Glomerular visceral epithelial cell (primary cell): ENCODE measurements around the gene EGR2.

ENCODE experiments used
- DNase-seq: peaks from one replicate; pipeline ENCODE4 v3.0.0-alpha.2; 2016; ENCODE audit errors: extremely low spot score

EGR2 gene

DNA sequence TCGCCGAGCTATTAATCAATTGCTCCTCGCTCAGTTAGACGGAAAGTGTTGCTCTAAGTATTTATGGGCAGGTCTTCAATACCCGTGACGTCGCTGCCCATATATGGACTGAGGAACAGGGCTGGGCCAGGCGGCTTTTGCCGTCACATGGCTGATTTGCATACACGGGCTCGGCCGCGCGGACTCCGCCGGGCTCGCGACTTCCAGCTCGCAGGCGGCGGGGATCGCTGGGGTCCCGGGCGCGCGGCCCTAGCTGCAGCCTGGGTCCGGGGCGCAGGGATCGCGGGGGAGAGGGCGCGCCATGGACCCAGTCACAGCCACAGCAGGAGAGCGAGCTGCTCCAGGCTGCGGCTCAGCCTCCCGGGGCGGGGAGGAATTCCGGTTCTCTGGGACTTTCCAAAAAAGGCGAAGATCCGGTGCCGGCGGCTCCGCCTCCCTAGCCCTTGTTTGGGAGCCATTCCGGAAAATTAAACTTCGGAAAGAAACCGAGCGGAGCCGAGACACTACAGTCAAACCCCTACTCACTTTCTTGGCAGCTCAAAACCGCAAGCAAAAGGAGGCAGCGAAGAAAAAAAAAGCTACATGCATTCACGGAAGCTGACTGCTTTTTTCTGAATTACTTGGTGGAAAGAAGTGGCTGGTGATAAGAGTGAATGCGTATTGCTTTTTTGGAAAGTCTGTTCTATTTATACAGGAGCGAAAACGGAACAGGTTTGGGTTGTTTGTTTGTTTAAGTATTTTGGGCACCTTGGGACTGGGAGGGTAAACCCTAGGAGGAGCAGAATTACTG lies at the start of gene EGR2:
Gene EGR2 (minus strand): TSS at position 36 of the 790 bp plus-strand sequence. CDS start 337 bp downstream, outside the sequence.
- DNase-seq = peak; percentile 94

DNA sequence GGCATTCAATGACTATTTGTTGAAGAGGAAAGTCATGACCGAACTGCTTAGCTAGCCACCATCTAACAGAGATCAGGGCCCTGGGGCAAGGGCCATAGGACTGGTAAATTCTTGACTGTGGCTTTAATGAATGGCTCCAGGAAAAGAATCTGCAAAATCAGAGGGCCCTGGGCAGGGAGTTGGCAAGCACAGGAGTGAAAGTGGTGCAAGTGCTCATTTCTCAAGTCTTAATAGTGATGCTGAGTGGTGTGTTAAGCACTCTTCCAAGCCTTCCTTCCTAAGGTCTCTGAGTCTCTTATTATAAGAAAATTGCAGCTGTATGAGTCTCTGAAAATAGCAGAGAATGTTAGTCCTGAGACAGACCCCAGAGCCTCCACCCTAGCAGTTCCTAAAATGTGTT lies 46.3 kb upstream of the EGR2 start:
- DNase-seq = no peak

DNA sequence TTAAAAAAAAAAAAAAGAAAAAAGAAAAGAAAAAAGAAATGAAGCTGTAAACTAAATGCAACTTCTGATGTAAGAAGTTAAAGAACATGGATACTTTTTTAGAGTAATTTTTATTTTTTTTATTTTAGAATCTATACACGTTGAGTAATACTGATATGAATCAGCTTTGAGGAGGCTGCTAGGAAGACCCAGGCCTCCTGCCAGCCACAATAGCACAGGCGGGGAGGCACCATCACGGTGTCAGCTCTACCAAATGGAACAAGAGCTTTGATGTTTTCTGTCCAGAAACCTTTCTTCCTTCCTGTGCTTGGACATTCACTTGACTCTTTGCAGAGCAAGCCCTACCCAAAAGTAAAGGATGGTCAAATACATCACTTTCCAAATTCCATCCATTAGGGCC lies 45.3 kb upstream of the EGR2 start:
- DNase-seq = no peak

DNA sequence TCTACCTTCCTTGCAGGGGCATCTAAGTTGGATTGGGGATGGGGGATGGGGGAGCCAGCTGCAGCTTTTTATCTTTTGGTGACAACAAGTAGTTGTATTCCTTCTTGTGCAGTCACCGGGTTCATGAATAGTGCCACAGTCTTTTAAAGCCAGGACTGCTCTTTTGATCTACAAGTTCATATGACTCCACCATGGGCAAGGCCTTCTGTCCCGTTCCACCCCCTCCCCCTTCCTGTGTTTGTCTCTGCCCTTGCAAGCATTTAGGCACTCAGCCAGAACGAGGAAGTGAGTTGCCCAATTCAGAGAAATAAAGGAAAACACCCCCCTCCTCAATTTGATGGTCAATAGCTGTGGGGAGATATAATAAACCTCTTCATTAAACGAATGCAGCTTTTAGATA lies 44.8 kb upstream of the EGR2 start:
- no peak for DNase-seq

DNA sequence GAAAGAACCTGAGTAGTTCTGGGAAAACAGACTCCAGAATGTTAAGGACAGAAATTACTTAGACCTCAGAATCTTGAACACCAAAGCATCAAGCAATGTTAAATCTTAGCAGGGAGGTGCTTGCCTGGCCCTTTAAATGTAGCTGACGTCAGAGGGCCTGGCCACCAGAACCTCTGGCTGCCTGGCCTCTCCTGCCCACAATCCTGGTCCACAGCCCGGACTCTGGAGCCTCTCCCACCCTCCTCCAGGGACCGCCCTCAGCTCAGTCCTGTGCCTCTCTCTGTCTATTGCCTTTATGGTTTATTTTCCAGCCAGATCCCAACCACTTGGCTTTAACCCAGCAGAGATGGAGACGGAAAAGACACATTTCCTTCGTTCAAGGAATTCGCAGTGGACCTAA lies 42.2 kb upstream of the EGR2 start:
- DNase-seq = no peak

DNA sequence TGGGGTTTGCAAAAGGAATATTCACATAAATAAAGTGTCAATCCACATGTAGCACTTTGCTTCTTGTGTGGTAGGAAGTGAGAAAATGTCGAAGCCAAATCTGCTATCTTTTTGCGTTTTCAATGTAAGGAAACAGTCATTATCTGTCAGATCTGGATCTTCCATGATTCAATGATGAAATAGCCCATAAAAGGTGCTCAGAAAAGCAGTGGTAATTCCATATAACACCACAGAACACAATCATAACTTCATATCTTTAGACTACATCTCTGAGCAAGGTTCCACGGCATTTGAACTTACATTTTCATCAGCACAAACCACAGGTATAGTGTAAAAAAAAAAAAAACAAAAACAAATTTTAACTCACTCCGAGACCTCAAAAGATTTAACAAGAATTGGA lies 39.9 kb upstream of the EGR2 start:
- DNase-seq = no peak

DNA sequence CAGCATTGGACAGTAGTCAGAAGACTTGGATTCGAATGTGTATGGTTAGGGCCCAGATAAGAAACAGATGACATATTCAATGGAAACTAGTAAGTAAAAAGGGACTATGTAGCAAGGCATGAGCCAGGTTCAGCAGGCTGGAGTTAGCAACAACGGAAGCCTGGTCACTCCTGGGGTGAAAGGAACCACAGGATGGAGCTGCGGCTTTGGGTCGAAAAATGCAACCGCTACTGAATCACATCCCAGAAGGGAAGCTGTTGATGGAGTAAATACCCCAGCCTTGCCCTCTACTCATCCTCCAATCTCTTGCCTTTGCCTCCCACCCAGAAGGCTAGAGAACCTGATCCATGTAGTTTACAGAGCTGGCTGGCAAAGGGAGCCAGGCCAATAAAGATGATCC lies 37.5 kb upstream of the EGR2 start:
- no peak for DNase-seq

DNA sequence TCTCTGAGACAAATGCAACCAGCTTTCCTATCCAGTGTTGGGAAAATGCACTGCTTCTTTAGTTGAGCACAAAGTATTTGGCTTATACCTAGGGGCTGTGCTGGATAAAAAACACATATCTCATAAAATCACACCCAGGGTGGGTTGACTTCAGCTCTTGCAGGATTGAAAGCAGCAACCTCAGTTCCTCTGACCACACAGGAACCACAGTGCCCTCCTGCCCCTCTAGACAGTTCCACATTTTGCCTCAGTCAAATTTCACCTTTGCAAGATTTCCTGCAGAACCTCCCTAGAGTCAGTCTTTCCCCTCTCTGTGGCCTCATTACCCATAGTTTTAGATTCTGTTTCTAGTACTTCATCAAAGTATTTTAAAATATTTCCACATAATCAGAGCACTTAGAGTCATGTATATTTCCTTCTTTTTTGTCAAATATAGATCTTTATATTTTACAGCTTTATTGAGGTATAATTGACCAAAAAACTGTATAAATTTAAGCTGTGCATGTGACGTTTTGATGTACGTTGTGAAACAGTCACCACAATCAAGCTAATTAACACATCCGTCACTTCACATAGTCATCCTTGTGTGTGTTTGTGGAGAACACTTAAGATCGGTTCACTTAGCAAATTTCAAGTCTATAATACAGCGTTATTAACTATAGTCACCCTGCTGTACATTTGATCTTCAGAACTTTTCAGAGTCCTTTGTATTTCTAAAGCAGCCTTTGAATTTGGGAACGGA lies 37.0 kb upstream of the EGR2 start:
- DNase-seq = no peak

DNA sequence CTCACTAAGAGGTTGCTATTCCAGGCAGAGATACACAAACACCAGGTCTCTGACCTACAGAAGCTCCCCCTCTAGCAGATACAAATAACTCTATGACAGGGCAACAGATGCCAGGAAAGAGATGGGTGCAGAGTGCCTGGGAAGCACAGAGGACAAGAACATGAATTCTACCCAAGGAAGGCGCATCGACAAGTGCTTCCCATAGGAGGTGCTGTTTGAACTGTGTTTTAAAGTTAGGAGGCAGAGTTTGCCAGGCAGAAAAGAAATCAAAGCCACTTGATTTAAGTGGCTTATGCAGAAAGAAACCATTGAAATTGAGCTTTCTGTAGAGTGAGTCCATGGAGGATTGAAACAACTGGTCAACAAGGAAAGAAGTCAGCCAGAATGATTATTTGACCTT lies 35.3 kb upstream of the EGR2 start:
- DNase-seq = no peak

DNA sequence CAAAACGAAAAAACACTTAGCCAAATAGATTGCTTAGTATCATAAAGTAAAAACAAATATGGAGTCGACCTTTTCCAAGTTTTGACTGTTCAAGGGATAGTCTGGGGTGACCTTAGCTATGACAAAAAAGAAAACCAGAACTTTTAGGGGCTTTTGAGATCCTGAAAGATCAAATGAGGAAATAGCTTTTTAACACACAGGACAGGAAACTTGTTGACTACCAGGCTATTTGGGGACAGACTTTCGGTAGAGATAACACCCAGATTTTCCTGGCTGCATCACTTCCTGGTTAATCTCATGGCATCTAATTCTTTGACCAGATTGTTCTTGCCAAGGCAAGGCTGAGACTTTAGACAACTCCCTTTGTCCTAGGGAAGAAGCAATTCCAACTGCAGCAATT lies 34.5 kb upstream of the EGR2 start:
- no peak for DNase-seq

DNA sequence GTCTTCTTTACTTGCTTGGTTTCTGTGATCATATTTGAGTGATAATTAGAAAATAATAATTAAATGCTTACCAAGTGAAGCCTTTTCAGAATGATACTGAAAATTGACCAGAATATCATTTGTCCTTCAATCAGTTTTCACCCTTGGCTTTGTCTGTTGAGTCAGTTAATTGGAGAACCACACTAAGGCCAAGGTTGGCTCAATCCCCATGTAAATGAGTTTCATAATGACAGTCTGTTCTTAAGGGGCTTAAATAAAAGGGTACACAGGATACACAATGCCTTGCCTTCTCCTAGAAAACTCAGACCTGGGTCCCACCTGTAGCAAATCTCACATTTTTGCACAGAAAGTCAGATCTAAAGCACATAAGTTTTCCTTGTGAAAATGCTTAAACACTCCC lies 31.3 kb upstream of the EGR2 start:
- no peak for DNase-seq

DNA sequence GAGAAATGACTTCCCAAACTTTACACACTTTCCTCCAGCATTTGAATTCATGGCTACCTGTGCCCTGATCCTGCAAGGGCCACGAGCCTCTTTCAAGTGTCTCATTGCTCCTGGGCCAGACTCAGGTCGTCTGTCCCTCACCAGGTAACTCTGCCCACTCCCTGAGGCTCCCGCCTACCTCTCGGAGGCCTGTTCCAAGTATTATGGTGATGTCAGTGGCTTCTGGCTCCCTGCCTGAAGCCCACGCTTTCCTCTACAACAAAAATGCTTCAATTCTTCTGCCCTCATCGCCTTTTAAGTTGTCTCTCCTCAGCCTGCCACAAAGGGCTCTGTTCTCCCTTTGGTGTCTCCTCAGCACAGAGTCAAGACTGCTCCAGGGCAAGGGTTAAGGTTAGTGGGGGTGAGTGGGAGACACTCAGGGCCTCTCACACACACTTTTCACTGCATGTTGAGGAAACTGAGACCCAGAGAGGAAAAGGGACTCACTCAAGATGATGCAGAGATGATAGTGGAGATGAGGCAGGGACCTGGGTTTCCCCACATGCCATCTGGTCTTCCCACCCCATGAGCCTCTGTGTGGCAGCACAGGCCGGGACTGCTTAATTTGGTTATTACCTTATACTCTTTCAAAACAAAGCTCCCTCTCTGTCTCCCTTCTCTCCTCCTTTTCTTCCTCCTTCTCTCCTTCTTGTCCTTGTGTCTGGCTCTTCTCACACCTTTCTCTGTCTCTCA lies 28.3 kb upstream of the EGR2 start:
- DNase-seq = no peak

DNA sequence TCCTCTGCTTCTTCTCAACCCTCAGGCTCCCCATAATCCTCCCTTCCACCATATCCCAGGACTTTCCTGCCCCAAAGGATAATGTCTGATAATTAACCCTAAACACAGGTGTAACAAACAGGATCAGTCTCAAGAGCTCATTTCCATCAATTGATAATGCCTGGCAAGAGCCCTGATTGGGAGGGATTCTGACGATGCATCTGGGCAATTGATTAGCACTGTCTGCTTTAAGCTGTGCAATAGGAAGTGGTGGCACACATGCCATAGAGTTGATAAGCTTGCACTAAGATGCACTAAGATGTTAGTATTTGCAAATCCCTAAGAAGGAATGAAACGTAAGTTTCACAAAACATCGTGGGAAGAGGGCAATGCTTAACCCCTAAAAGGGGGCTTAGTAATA lies 27.4 kb upstream of the EGR2 start:
- DNase-seq = no peak

DNA sequence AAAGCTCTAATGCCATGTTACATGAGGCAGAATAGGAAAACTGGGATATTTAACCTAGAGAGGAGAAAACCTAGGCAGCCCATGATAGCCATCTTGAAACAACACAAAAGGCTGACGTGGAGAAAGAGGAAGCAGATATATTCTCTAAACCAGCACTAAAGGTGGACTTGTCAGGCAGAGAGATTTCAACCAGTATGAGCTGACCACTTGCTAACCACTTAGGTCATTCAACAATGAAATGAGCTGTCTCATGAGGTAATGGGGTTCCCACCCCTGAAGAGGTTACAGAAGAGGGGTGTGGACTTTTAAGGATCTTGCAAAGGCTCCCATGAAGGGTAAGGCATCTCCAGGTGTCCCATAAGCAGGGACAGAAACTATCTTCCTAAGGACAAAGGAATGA lies 26.8 kb upstream of the EGR2 start:
- DNase-seq = no peak

DNA sequence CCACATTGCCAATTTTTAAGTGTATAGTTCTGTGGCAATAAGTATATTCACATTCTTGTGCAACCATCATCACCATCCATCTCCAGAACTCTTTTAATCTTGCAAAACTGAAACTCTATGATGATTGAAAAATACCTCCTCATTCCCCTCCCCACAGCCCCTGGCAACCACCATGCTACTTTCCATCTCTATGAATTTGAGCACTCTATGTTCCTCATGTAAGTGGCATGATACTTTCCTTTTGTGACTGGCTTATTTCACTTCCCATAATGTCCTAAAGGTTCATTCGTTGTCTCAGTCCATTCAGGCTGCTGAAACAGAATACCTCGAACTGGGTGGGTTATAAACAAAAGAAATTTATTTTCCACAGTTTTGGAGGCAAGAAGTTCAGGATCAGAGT lies 23.4 kb upstream of the EGR2 start:
- no peak for DNase-seq

DNA sequence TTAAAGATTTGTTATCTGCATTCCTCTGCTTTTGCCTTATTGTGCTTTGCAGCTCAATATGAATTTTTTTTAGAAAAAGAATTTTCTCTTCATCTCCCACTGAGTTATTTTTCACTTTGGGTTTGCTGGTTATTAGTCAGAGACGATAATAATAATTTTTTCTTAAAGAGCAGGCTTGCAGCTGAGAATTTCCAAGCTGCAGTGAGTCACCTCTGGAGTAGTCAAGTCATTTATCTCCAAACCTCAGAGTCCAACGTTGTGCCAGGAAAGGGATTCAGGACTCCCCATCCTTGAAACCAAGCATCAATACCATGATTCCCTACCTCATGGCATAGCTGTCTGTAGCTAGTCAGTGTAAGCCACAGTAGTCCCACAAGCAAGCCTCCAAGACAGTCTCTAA lies 15.2 kb upstream of the EGR2 start:
- peak; percentile 85 for DNase-seq

DNA sequence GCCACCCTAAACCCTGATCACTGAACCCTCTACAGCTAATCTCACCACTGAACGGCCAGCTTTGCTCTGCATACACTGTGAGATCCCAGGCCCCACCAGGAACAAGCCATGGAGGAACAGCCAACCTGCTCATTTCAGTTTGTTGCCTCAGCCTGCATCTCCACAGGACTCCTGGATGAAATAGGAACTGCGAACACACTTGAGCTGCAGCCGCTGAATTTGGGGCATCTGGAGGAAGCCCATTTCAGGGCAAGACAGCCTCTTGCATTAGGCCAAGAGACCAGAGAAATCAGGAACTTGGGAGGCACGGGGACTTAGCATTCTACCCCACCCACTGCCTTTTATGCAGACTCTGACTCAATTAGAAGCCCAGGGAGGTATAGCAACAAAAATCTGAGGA lies 14.5 kb upstream of the EGR2 start:
- no peak for DNase-seq

DNA sequence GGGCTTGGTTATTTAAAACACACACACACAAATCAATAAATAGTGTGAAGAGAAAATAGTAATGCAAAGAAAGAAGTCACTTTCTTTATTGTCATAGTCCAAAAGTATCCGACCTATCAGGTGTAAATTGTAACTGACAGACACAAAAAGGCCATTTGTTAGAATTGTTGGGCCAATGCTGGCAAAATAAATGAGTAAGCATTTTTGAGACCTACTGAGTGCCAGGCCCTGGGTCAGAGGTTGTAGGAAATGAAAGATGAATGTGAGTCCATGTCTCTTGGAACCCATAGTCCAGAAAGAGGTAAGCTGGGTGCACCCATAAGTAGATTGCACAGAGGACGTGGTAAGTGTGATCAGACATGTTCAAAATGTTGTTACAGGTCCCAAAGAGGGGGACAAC lies 13.5 kb upstream of the EGR2 start:
- DNase-seq = no peak

DNA sequence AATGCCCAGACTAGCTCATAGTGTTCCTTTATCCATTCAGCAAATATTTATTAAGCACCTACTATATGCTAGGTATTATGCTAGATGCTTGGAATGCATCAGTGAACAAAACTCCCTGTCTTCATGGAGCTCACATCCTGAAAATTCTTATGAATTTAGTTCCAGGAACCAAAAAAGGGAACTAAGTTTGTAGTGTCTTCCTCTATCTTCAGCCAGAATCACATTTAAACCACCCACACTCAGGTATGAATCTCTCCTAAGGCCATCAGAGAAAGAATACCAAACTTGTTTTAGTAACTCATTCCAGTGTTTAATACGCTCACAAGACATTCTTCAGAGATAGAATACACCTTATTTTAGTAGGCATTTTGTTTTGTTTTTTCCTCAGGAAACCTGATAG lies 10.1 kb upstream of the EGR2 start:
- DNase-seq = no peak

DNA sequence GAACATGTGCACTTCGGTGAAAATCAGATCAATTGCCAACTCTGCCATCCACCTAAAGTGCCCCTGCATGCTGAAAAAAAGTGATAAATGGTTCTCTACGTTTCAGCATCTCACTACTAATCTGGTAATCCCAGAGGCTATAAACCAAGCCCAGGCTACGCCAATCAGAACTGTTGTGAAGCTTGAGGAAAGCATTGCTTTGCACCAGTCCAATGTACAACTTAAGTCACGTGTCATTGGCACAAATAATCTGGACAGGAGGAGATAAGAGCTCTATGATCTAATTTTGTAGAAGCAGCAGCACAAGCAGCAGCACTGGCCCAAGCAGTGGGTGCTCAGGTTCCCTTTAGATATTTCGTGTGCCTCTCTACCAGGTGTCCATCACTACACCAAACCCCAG lies 4.4 kb upstream of the EGR2 start:
- DNase-seq = no peak

DNA sequence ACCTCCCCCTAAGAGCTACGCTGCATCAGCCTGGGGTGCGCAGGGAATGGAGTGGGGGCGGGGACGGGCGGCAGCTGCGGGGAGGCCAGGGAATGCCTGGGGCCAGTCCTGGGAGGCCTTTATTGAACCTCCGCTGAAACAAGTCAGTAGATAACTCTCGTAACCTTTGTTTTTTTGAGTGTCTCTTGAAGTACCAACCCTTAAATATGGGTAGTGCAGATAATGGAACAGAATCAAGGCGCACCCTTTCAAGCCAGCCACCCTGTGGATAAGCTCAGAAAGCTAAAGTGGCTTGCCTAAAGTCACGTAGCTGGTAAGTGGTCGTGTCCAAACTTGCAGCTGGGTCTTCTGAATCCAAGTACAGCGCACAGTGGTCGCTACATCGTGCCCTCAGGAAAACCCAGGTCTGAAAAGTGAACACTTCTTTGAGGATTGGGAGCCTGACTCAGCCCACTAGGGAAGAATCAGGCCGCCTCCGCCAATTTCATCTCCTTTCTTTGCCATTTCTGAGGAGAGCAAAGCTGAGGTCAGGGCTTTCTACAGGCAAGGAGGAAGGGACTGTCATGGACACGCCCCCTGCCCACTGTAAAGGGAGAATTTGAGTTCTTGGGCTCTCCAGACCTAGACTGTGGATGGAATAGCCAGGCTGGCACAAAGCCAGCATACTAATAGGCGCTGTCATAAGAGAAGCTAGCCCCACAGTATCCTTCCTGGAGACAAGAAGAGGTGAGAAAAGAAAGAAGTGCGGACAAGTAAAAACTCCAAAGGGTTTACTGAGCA lies 3.2 kb upstream of the EGR2 start:
- peak; percentile 10 for DNase-seq

DNA sequence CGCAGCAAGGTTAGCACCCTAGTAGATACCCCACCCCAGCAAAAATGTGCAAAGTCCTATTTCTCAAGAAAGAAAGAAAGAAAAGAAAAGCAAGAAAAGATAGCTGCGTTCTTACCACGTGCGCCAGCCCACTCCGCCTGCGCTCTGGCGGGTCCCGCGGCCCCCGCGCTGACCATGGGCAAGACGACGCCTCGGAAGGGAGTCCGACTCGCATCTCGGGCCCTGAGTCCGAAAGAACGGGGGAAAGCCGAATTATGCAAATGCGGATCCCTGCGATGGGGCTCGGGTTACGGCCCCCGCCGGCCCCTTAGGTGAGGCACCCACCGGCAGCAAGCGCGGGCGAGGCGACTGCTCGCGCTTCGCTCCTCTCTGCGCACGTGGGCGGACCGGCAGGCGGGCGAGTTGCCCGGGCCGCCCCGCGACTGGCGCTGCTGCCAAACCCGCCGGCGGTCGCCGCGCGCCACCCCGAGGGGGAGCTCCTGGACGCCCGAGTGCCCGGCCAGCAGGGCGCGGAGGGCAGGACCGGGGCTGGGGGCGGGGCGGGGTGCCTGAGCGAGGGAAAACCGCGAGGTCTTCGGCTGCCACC lies 2.4 kb upstream of the EGR2 start:
- peak; percentile 24 for DNase-seq
